HepG2 (cell line): ENCODE measurements around the gene RPS14. TPM values are rescaled to one million over a fixed set of nuclear protein-coding genes. Genes with fewer than 3 reads are reported as not detected.
A peak's percentile ranks its signal among the peaks of the same experiment; 100 is the strongest.

Experiments
- AGO1 ChIP-seq: fragments of 200-400 bp; formaldehyde crosslinking; IDR thresholded peaks from 2 replicates; pipeline ENCODE4 v1.6.1; 2017; ENCODE audit warnings: mild to moderate bottlenecking, low read depth, low read length, moderate library complexity; ENCODE audit not compliant: poor library complexity, severe bottlenecking
- ARNT ChIP-seq: fragments of 450-650 bp; IDR thresholded peaks from 2 replicates; pipeline ENCODE4 v1.6.1; 2017
- HES4 ChIP-seq: sonication (generic); formaldehyde crosslinking; IDR thresholded peaks from 2 replicates; pipeline ENCODE4 v1.9.0; 2021; ENCODE audit warnings: mild to moderate bottlenecking, missing genetic modification reagents, borderline replicate concordance
- HNRNPL ChIP-seq: fragments of 200-400 bp; formaldehyde crosslinking; IDR thresholded peaks from 2 replicates; pipeline ENCODE4 v1.6.1; 2017; ENCODE audit warnings: mild to moderate bottlenecking, low read depth, low read length
- MTA3 ChIP-seq: sonication (generic); formaldehyde crosslinking; IDR thresholded peaks from 2 replicates; pipeline ENCODE4 v1.4.0; 2020; ENCODE audit warnings: missing genetic modification reagents
- MTF1 ChIP-seq: sonication (generic); formaldehyde crosslinking; IDR thresholded peaks from 2 replicates; pipeline ENCODE4 v1.5.0; 2020; ENCODE audit warnings: missing genetic modification reagents
- NFIC ChIP-seq: IDR thresholded peaks from 2 replicates; pipeline ENCODE4 v1.6.1; 2012; ENCODE audit warnings: mild to moderate bottlenecking, low read length, inconsistent platforms
- NFKB2 ChIP-seq: sonication (generic); formaldehyde crosslinking; IDR thresholded peaks from 2 replicates; pipeline ENCODE4 v1.4.0; 2020; ENCODE audit warnings: missing genetic modification reagents, borderline replicate concordance
- ZC3H4 ChIP-seq: sonication (generic); formaldehyde crosslinking; IDR thresholded peaks from 2 replicates; pipeline ENCODE4 v1.4.0; 2020; ENCODE audit warnings: missing genetic modification reagents, borderline replicate concordance
- ZEB1 ChIP-seq: IDR thresholded peaks from 2 replicates; pipeline ENCODE4 v1.6.1; 2012; ENCODE audit warnings: mild to moderate bottlenecking, low read depth, inconsistent platforms; ENCODE audit not compliant: insufficient replicate concordance
- ZNF232 ChIP-seq: sonication (generic); formaldehyde crosslinking; IDR thresholded peaks from 2 replicates; pipeline ENCODE4 v1.4.0; 2020; ENCODE audit warnings: missing genetic modification reagents, borderline replicate concordance
- ZNF572 ChIP-seq: sonication (generic); formaldehyde crosslinking; IDR thresholded peaks from 2 replicates; pipeline ENCODE4 v1.5.1; 2020; ENCODE audit warnings: mild to moderate bottlenecking, missing genetic modification reagents
- ZNF652 ChIP-seq: IDR thresholded peaks from 2 replicates; pipeline ENCODE4 v1.6.1; 2016; ENCODE audit warnings: low read depth, borderline replicate concordance
- ZNF773 ChIP-seq: sonication (generic); formaldehyde crosslinking; IDR thresholded peaks from 2 replicates; pipeline ENCODE4 v1.4.0; 2020; ENCODE audit warnings: missing genetic modification reagents, borderline replicate concordance
- polyA plus RNA-seq, 8 experiments: library from polyadenylated mRNA; depleted of rRNA in 3 of 8; stranded (reverse) in 7 of 8; unstranded in 1 of 8; fragments of >200 nt; fragmentation: Illumina TruSeq in 4 of 8; extraction: Trizol in 4 of 8; gene quantifications; 2 replicates each; pipeline versions ENCODE4 v1.2.1 to v1.2.3, GENCODE V29; 2011 to 2016; ENCODE audit warnings: low read depth in 4 of 8, missing spikeins in 1 of 8, mixed read lengths in 1 of 8; ENCODE audit not compliant: insufficient read depth in 1 of 8
- total RNA-seq, 5 experiments: library from RNA; depleted of rRNA; stranded (reverse); fragments of >200 nt; fragmentation: Illumina TruSeq; extraction: Trizol; gene quantifications; 2 replicates each; pipeline ENCODE4 v1.2.3, GENCODE V29; 2016; ENCODE audit warnings: low read depth in 1 of 5
- TF ChIP-seq, protein P1 (sequence below): sonication (generic); formaldehyde crosslinking; IDR thresholded peaks from 2 replicates; pipeline ENCODE4 v1.5.0; 2020; ENCODE audit warnings: mild to moderate bottlenecking, missing genetic modification reagents, moderate library complexity
- TF ChIP-seq, protein P2 (sequence below): sonication (generic); formaldehyde crosslinking; IDR thresholded peaks from 2 replicates; pipeline ENCODE4 v1.4.0; 2020; ENCODE audit warnings: missing genetic modification reagents
- TF ChIP-seq, protein P3 (sequence below): sonication (generic); formaldehyde crosslinking; IDR thresholded peaks from 2 replicates; pipeline ENCODE4 v1.4.0; 2020; ENCODE audit warnings: mild to moderate bottlenecking, missing genetic modification reagents
- TF ChIP-seq, protein P4 (sequence below): sonication (generic); formaldehyde crosslinking; IDR thresholded peaks from 2 replicates; pipeline ENCODE4 v1.4.0; 2020; ENCODE audit warnings: missing genetic modification reagents
- TF ChIP-seq, protein P5 (sequence below): sonication (generic); formaldehyde crosslinking; IDR thresholded peaks from 2 replicates; pipeline ENCODE4 v1.4.0; 2020; ENCODE audit warnings: missing genetic modification reagents, low read depth, mild to moderate bottlenecking, borderline replicate concordance

RPS14 gene
- total and polyA plus RNA-seq, 2 of the 13 experiments (the other 11 are each of a cell fraction or from before 2014, with no cell fraction given): 2,116 to 3,295 TPM

DNA sequence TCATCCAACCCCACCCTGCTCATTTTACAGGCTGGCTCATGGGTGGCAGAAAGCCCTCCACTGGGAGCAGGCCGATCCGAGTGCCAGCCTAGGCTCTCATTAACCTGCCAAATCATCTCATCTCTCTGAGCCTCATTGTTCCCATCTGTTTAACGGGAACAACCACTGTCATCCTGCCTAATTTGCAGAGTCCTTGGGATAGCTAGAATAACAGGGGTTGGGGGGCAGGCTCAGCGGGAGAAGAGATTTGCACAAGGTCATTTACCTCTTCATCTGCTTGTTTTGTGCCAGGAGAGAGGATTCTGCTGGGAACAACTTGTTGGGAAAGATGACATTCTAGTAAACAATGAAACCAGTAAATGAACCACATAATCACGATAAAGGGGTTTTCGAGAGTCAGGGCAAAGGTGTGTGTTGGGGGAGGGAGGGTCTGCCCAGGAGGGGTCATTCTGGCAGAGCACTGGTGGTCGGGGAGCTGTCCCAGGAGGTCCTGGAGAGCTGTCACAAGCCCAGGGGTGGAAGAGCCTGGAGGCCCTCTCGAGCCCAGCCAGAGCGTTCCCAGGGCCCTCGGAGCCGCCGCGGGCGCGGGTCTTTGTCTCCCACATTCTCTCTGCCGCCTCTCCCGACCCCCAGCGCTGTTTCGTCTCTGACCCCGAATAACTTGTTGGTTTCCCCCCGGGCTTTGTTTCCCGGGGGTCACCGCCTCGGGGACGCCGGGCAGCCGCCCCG, 35.6 kb upstream of the RPS14 start (continued):
- TF ChIP-seq NFIC (peak; percentile 14; the same call in 1 of the 2 replicates), MTA3 (CRISPR knock-in tag) (no peak), HNRNPL (0 out of 2 replicates have a peak, but pooled peaks have one; percentile 35), ZNF232 (CRISPR knock-in tag) (no peak), HES4 (CRISPR knock-in tag) (no peak), ZNF652 (CRISPR knock-in tag) (0 out of 2 replicates have a peak, but pooled peaks have one; percentile 5), AGO1 (no peak), NFKB2 (CRISPR knock-in tag) (no peak), ZEB1 (no peak), ZC3H4 (CRISPR knock-in tag) (no peak), ZNF773 (CRISPR knock-in tag) (no peak), ZNF572 (CRISPR knock-in tag) (no peak), MTF1 (CRISPR knock-in tag) (no peak), ARNT (no peak)
- TF ChIP-seq, protein P1, sequence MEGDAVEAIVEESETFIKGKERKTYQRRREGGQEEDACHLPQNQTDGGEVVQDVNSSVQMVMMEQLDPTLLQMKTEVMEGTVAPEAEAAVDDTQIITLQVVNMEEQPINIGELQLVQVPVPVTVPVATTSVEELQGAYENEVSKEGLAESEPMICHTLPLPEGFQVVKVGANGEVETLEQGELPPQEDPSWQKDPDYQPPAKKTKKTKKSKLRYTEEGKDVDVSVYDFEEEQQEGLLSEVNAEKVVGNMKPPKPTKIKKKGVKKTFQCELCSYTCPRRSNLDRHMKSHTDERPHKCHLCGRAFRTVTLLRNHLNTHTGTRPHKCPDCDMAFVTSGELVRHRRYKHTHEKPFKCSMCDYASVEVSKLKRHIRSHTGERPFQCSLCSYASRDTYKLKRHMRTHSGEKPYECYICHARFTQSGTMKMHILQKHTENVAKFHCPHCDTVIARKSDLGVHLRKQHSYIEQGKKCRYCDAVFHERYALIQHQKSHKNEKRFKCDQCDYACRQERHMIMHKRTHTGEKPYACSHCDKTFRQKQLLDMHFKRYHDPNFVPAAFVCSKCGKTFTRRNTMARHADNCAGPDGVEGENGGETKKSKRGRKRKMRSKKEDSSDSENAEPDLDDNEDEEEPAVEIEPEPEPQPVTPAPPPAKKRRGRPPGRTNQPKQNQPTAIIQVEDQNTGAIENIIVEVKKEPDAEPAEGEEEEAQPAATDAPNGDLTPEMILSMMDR (CRISPR knock-in tag): 0 out of 2 replicates have a peak, but pooled peaks have one; percentile 6
- TF ChIP-seq, protein P2, sequence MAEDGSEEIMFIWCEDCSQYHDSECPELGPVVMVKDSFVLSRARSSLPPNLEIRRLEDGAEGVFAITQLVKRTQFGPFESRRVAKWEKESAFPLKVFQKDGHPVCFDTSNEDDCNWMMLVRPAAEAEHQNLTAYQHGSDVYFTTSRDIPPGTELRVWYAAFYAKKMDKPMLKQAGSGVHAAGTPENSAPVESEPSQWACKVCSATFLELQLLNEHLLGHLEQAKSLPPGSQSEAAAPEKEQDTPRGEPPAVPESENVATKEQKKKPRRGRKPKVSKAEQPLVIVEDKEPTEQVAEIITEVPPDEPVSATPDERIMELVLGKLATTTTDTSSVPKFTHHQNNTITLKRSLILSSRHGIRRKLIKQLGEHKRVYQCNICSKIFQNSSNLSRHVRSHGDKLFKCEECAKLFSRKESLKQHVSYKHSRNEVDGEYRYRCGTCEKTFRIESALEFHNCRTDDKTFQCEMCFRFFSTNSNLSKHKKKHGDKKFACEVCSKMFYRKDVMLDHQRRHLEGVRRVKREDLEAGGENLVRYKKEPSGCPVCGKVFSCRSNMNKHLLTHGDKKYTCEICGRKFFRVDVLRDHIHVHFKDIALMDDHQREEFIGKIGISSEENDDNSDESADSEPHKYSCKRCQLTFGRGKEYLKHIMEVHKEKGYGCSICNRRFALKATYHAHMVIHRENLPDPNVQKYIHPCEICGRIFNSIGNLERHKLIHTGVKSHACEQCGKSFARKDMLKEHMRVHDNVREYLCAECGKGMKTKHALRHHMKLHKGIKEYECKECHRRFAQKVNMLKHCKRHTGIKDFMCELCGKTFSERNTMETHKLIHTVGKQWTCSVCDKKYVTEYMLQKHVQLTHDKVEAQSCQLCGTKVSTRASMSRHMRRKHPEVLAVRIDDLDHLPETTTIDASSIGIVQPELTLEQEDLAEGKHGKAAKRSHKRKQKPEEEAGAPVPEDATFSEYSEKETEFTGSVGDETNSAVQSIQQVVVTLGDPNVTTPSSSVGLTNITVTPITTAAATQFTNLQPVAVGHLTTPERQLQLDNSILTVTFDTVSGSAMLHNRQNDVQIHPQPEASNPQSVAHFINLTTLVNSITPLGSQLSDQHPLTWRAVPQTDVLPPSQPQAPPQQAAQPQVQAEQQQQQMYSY: no peak
- TF ChIP-seq, protein P3, sequence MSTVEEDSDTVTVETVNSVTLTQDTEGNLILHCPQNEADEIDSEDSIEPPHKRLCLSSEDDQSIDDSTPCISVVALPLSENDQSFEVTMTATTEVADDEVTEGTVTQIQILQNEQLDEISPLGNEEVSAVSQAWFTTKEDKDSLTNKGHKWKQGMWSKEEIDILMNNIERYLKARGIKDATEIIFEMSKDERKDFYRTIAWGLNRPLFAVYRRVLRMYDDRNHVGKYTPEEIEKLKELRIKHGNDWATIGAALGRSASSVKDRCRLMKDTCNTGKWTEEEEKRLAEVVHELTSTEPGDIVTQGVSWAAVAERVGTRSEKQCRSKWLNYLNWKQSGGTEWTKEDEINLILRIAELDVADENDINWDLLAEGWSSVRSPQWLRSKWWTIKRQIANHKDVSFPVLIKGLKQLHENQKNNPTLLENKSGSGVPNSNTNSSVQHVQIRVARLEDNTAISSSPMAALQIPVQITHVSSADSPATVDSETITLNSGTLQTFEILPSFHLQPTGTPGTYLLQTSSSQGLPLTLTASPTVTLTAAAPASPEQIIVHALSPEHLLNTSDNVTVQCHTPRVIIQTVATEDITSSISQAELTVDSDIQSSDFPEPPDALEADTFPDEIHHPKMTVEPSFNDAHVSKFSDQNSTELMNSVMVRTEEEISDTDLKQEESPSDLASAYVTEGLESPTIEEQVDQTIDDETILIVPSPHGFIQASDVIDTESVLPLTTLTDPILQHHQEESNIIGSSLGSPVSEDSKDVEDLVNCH (CRISPR knock-in tag): no peak
- TF ChIP-seq, protein P4, sequence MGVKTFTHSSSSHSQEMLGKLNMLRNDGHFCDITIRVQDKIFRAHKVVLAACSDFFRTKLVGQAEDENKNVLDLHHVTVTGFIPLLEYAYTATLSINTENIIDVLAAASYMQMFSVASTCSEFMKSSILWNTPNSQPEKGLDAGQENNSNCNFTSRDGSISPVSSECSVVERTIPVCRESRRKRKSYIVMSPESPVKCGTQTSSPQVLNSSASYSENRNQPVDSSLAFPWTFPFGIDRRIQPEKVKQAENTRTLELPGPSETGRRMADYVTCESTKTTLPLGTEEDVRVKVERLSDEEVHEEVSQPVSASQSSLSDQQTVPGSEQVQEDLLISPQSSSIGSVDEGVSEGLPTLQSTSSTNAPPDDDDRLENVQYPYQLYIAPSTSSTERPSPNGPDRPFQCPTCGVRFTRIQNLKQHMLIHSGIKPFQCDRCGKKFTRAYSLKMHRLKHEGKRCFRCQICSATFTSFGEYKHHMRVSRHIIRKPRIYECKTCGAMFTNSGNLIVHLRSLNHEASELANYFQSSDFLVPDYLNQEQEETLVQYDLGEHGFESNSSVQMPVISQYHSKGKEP: no peak
- TF ChIP-seq, protein P5, sequence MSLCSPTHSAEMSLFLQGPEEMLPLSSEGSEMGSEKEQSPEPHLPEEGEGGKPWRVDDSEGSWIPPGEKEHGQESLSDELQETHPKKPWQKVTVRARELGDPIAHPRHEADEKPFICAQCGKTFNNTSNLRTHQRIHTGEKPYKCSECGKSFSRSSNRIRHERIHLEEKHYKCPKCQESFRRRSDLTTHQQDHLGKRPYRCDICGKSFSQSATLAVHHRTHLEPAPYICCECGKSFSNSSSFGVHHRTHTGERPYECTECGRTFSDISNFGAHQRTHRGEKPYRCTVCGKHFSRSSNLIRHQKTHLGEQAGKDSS: no peak
